AG20443 (cell line): ENCODE measurements around the gene ROS1.
"Not testable (repeated sequence)": the region's sequence is repeated elsewhere in the genome, so short reads cannot be mapped to it uniquely, and the experiment has no call there.

Source experiments
- DNase-seq: peaks from one replicate; pipeline ENCODE4 v3.0.0; 2012; ENCODE audit warnings: low spot score, mixed read lengths

Gene ROS1

DNA sequence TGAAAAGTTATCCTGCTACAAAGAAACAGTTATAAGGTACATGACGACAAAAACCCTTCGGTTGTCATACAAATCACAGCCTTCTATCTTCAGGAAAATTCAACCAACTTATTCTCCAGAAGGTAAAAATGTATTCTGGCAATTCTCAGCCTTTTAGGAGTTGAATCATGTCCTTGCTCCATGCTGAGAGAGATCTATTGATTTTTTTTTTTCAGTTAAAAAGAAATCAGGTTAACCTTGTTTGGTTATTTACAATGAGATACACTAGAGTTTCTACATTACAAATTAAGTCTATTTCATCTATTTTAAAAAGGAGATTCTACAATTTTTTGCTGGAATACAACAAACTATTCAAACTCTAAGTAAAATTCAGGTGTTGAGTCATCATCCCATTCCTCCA, 45.4 kb downstream of the ROS1 start:
- DNase-seq: no peak

GRCh38 chr6:117375446-117375845, 50.3 kb downstream of the ROS1 start:
- no peak for DNase-seq

GRCh38 chr6:117373211-117373813, 52.4 kb downstream of the ROS1 start:
- DNase-seq: no peak

DNA sequence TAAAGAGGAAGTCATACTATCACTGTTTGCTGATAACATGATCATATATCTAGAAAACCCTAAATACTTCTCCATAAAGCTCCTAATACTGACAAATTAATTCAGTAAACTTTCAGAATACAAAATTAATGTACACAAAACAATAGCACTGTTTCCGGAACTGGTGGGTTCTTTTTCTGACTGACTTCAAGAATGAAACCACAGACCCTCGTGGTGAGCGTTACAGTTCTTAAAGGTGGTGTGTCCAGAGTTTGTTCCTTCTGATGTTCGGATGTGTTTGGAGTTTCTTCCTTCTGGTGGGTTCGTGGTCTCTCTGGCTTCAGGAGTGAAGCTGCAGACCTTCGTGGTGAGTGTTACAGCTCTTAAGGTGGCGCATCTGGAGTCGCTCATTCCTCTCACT, 53.5 kb downstream of the ROS1 start:
- DNase-seq: not testable (repeated sequence)

- DNase-seq: no peak
These were observed 54.2 kb downstream of the ROS1 start for GRCh38 chr6:117371492-117371891.

DNA sequence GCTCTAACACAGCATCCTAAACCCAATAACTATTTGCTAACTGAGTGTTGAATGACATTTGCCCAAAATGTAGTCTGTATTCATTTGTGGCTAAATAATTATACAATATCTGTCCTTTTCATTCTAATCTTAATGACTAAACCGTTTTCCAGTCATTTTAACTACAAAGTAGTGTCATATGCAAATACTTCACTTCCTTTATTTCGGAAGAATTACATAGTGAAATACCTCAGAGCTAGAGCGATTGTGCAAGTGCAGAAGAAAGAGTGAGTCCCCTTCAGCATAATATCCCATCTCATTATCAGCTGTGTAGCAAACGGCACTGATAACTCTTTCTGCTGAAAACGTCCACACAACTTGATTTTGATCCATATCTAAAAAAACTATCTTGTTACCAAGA, 66.2 kb downstream of the ROS1 start:
- DNase-seq: no peak

DNA sequence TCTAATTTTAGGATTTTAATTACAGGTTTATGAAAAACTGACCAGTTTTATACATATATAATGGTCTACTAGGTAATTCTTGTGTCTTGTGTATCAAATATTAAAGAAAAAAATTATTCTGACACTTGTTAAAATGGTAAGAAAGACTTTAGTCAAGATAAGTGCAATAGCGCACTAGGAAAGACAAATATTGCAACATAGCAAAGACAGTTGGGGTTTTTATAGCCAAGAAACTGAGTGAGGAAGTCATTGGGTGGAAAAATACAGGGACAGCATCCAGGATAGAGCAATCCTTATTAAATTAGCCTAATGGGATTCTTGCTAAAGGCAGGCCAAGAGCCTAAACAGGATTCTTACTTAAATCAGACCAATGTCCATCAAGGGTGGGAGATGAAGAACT, 71.1 kb downstream of the ROS1 start:
- DNase-seq: no peak

DNA sequence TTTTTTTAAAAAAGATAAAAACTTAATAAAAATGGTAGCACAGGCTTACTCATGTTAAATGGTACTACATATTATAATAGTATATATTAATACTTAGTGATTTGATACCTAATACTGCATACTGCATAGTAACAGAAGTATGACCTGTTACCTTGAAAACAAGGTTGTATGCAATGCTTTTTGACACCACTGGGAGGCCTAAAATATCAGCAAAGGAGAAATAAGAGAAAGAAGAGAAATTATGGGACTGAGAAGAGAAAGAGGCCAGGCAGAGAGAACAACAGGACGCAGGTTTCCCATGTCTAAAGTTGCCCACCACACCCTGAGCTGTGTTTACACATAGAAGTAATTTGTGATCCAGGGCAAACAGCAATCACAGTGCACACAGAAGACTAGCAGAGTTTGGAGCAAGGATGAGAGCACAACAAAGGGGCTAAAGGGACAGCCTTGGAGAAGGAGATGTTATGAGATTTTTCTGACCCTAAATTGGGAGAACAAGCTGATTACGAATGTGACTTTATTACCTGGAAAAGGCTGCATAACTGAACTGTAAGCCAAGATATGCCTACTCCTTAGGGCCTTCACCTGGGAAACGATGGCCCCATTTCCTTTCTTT, 73.2 kb downstream of the ROS1 start:
- DNase-seq: no peak

- no peak for DNase-seq
These were observed 74.2 kb downstream of the ROS1 start for GRCh38 chr6:117351521-117351920.

DNA sequence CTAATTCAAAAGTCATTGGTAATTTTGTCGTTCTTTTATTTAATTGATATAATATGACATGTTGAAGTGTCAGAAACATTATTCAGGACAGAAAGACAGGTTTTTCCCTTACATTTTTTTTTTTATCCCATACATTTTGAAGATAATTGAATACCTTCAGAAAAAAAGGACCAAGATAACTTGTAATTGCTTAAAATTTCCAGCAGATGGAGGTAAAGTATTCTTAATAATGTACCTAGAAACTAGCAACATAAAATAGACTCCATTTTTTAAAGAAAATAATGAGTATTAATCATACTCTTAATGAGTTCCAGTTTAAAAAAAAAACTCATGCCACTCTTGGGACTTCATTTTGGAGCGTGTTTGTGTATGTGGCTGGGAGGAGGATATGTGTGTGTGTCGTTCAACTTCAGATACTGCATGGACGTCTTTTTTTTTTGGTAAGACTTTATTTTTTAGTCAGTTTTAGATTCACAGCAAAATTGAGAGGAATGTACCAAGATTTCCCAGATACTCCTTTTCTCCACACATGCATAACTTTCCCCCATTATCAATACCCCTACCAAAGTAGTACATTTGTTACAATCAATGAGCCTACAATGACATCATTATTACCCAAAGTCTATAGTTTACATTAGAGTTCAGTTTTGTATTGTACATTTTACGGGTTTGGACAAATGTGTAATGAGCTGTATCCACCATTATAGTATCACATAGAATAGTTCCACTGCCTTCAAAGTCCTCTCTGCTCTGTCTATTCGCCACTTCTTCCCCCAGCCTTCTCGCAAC, 79.4 kb downstream of the ROS1 start:
- peak; percentile 17 for DNase-seq

DNA sequence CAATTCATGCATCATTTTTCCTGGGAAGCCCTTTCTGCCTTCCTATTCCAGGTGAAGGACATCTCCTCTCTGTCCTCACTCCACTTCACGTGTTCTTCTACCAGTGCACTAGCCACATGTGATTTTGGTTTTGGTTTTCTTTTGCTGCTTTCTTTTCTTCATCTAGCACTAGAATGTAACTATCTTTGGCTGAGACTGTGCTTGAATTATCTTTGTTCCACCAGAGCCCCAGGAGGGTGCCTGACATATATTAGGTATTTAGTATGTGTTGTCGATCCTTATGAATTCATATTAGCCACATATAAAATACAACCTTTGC, 80.5 kb downstream of the ROS1 start:
- DNase-seq: no peak

DNA sequence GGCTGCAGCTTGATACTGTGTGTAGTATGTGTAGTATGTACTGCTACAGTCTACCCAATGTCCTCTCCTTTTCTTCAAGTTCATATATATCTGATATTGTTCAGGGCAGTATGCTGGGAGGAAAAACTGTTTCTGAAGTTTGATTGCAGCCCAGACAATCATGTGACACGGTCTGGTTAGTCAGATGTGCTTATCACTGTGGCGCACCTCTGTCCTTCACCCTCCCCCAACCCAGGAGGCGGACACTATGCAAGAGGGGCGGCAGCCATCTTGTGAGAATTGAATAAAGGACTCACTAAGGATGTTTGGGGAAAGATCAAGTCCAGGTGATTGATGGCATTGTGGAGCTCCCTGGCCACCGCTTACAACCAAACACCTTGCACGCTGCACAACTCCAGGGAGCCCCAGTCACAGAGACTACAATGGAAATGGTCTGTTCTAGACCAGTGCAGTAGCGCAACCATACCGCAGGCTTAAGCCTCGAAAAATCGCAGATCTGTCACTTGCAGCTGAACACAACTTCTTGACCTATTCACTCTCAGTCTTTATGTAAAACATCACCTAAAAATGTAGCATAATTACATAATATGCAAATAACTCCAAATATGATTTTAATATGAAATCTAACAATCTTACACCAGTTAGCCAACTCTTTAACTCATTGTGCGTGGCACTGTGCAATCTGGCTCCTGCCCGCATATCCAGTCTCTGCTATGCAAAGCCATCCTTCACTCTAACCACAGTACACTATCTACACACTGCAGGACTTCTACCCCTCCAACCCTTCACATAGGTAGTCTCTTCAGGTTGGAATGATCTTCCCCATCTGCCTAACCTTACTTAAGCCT, 81.1 kb downstream of the ROS1 start:
- DNase-seq: no peak

- DNase-seq: no peak
These were observed 87.2 kb downstream of the ROS1 start for GRCh38 chr6:117338567-117338966.

GRCh38 chr6:117329926-117330325, 95.8 kb downstream of the ROS1 start:
- DNase-seq: no peak

DNA sequence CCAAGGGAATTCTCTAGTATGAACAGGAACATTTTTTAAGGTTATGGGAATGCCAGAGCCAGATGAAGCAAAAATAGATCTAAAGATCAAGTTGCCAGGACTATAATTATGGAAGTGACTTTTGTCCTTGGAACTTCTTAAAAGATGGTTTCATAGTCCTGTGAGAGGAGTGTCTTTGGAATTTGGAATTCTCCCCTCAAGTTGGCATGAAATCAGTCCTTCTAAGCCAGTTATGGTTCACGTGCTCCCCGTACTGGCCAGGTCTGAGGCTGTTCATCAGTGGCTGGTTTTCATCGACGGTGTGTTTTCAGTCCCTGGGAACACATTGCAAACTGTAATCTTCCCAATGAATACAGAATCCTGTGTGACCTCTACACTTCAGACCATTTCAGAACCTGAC, 97.2 kb downstream of the ROS1 start:
- DNase-seq: no peak

GRCh38 chr6:117328005-117328389, 97.7 kb downstream of the ROS1 start:
- no peak for DNase-seq

GRCh38 chr6:117327149-117328004, 98.4 kb downstream of the ROS1 start:
- no peak for DNase-seq

- no peak for DNase-seq
These were observed 99.3 kb downstream of the ROS1 start for GRCh38 chr6:117326396-117326795.

DNA sequence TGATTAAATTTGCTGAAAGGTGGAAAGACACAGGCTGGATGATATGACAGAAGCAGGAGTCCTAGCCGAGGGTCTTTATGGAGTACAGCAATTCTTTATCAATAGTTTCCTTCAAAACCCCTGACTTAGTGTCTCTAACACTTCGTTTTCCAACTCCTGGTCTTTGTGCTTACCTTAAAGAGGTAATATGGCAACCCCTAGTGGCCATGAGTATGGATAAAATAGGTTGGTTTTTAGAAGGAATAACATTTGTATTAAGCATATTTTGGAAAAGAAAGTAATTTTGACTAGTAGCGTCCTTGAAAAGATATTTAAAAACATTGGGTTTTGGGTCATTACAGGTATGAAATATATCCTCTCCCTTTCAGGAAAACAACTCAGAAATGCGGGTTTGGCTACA, 108.5 kb downstream of the ROS1 start:
- no peak for DNase-seq

DNA sequence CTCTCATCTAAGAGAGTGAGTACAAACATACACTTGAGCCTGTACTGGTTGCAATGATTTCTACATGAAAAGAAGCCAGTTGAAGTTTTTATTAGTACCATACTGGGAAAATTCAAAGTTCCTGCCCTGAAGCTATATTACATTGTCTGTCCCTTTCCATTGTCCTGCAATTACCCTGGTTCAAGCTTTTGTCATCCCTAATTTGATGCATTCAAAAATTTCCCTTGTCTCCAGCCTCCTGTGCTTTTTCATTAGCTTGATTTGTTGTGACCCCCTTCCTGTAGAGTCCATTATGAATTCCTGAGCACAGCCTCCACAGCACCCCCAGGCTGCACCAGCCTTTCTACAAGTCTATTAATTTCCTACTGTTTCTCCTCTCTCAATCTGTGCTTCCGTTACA, 114.0 kb downstream of the ROS1 start:
- no peak for DNase-seq

DNA sequence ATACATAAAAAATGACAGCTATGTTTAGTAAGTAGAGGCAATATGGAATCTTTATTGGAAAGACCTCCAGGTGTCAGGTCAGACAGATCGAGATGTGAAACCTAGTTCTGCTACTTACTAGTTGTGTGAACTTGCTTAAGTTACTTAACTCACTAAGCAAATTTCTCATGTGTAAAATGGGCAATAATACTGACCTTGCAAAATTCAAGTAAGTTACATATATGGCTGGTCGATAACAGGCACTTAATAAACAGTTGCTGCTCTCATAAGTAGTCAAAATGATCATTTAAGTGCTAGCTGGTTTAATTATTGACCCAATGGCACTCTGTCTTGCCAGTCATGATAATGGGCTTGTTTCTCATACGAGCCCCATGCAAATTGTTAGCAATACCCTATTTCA, 114.4 kb downstream of the ROS1 start:
- DNase-seq: no peak

GRCh38 chr6:117309611-117310010, 116.1 kb downstream of the ROS1 start:
- no peak for DNase-seq
